ENCODE results near the gene AP1G2. TPM values are rescaled to one million over a fixed set of nuclear protein-coding genes. Genes with fewer than 3 reads are reported as not detected.
A peak's percentile ranks its signal among the peaks of the same experiment; 100 is the strongest.

The AP1G2 gene
- total RNA-seq, 1 donor from 2014 or later = 56.2 TPM

DNA sequence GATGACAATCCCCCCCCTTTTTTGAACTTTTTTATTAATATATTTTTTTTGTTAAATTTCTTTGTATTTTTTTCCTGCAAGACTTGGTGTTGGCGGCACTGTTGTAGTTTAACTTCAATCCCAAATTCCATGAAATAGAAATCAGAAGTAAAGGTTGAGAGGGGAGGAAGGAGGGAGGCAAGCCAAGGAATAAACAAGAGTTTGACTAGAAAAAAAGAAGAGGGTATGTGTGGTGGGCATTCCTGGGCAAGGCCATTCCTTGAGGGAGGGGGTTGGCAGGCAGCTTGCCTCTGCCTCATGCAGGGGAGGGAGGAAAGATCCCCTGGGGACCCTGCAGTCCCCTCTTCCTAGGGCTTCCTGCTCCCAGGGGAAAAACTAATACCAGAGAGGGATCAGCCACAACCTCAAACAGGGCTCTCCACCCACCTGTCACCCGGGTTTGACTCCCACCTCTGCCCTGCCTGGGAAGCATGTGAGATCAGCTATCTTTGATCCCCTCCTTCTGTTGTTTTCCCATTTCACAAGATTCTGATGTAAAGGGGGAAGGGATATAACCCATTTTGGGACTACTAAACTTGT lies 519 bp upstream of the AP1G2 start:
- Histone ChIP-seq H3K27ac (peak overlapping the region in 1 of 2 donors; percentile 39), H3K4me3 (peak overlapping the region; percentile 65 to 68), H3K4me1 (peaks cover 0 to 8% of the 10 kb centered on the region in 2 donors), H3K27me3 (no peaks in the 10 kb centered on the region), H3K36me3 (no peaks in the 10 kb centered on the region), H3K9me3 (no peaks in the 10 kb centered on the region)
- TF ChIP-seq, protein P1, sequence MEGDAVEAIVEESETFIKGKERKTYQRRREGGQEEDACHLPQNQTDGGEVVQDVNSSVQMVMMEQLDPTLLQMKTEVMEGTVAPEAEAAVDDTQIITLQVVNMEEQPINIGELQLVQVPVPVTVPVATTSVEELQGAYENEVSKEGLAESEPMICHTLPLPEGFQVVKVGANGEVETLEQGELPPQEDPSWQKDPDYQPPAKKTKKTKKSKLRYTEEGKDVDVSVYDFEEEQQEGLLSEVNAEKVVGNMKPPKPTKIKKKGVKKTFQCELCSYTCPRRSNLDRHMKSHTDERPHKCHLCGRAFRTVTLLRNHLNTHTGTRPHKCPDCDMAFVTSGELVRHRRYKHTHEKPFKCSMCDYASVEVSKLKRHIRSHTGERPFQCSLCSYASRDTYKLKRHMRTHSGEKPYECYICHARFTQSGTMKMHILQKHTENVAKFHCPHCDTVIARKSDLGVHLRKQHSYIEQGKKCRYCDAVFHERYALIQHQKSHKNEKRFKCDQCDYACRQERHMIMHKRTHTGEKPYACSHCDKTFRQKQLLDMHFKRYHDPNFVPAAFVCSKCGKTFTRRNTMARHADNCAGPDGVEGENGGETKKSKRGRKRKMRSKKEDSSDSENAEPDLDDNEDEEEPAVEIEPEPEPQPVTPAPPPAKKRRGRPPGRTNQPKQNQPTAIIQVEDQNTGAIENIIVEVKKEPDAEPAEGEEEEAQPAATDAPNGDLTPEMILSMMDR (IDR thresholded peaks at IDR 0.05) = no peak
- peak in 1 of 2 donors; percentile 47 for DNase-seq (ENCODE audit: low spot score in 2 of 2)
- intact Hi-C loops (cut with DNase I) = loop anchor here (10.0 kb wide), 1 partner anchor 797 kb away; the partner anchor contains the start of gene NFATC4

DNA sequence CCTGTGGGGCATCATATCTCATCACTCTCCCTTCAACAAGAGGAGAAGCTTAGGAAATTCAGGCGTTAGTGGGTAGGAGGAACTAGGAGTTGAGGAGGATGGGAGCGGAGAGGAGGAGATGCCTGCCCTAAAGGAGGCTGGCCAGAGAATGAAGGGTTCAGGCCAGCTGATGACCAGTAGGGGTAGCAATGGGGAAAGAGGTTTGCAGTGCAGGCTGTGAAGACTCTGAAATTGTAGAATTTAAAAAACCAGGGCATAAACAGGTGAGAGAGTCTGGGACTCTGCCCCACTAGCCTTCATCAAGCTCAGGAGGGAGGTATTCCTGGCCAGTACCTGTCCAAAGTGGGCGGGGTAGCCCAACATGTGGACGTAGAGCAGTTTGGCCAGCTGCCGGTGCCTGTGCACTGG lies 809 bp downstream of the AP1G2 start:
- no peak for DNase-seq (ENCODE audit: low spot score in 2 of 2)
- TF ChIP-seq, protein P1 (IDR thresholded peaks at IDR 0.05) = no peak
- Histone ChIP-seq H3K4me3 (peak overlapping the region; percentile 65 to 68), H3K36me3 (no peaks in the 10 kb centered on the region), H3K27ac (peak overlapping the region; percentile 39 to 41), H3K9me3 (no peaks in the 10 kb centered on the region), H3K4me1 (peaks cover 0 to 8% of the 10 kb centered on the region in 2 donors), H3K27me3 (no peaks in the 10 kb centered on the region)
- intact Hi-C loops (cut with DNase I) = loop anchor here (10.0 kb wide), 1 partner anchor 798 kb away; the partner anchor contains the start of gene NFATC4

DNA sequence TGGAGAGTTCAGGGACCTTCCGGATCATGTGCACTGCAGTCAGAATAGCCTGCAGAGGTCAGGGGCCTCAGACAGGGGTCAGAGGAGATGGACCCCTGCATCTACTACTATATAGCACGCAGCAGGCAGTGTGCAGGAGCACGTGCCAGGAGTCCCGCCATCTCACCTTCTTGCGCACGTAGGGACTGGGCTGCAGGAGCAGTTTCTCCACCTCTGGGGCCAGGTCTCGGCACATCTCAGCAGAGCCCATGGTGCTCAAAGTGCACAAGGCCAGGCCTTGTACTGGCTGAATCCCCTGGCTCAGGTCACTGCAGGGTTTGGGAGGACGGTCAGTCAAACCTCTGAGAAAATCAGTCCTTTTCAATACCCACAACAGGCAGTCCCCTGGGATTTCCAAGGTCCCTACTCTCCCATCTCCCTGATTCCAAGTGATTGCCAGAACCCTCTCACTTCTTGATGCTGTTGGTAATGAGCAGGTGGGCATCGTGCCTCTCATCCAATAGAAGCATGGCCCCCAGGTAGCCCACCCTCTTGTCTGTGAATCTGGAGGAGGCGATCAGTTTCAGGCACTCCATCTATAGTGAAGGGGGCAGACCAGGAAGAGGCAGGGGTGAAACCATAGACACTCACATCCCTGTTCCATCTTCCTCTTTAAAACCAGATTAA lies 1.3 kb downstream of the AP1G2 start:
- Histone ChIP-seq H3K27me3 (no peaks in the 10 kb centered on the region), H3K9me3 (no peaks in the 10 kb centered on the region), H3K36me3 (no peaks in the 10 kb centered on the region), H3K4me1 (peaks cover 0 to 8% of the 10 kb centered on the region in 2 donors), H3K4me3 (peak overlapping the region; percentile 65 to 68), H3K27ac (no peak overlapping the region)
- intact Hi-C loops (cut with DNase I) = loop anchor here (10.0 kb wide), 1 partner anchor 799 kb away; the partner anchor contains the start of gene NFATC4
- TF ChIP-seq, protein P1 (IDR thresholded peaks at IDR 0.05) = no peak
- DNase-seq (ENCODE audit: low spot score in 2 of 2) = no peak

DNA sequence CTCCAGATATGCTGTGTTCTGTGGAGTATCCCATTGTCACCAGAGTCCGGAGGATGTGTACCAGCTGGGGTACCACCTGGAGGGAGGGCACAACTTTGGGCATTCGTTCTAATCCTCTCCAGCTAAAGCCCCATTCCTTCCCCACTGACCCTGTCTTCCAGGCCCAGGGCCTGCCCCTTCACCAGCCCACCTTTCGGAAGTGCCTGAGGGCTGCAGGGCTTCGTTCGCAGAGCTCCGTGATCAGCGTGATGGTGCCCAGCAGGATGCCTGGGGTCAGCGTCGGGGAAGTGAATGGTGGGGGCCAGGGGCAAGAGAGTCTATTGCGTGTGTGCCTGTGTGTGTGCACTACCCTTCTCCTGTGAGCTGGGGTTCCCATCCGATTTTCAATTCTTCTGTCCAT lies 2.0 kb downstream of the AP1G2 start:
- H3K4me1 ChIP-seq = peaks cover 0 to 8% of the 10 kb centered on the region in 2 donors
- H3K9me3 ChIP-seq = no peaks in the 10 kb centered on the region
- H3K27ac ChIP-seq = no peak overlapping the region
- TF ChIP-seq, protein P1 (IDR thresholded peaks at IDR 0.05) = no peak
- DNase-seq (ENCODE audit: low spot score in 2 of 2) = no peak
- no peaks in the 10 kb centered on the region for H3K36me3 ChIP-seq
- H3K4me3 ChIP-seq = no peak overlapping the region
- H3K27me3 ChIP-seq = no peaks in the 10 kb centered on the region
- intact Hi-C loops (cut with DNase I) = loop anchor here (10.0 kb wide), 1 partner anchor 799 kb away; the partner anchor contains the start of gene NFATC4

- Histone ChIP-seq H3K4me1 (peaks cover 0 to 8% of the 10 kb centered on the region in 2 donors), H3K27ac (no peak overlapping the region), H3K4me3 (no peak overlapping the region), H3K27me3 (no peaks in the 10 kb centered on the region), H3K36me3 (peaks cover 0 to 5% of the 10 kb centered on the region in 2 donors), H3K9me3 (no peaks in the 10 kb centered on the region)
- intact Hi-C loops (cut with DNase I) = loop anchor here (10.0 kb wide), 1 partner anchor 800 kb away; the partner anchor contains the start of gene NFATC4
- TF ChIP-seq, protein P1 (IDR thresholded peaks at IDR 0.05) = no peak
- no peak for DNase-seq (ENCODE audit: low spot score in 2 of 2)
These were observed 2.7 kb downstream of the AP1G2 start for GRCh38 chr14:23564876-23565275.

Data from ascending aorta (tissue), 2 donors.